Astrocyte (in vitro differentiated cells and primary cell): Measurements from ENCODE around the gene GALNT18. TPM values are rescaled to one million over a fixed set of nuclear protein-coding genes. Genes with fewer than 3 reads are reported as not detected.

ENCODE experiments used
- DNase-seq: peaks from one replicate; pipeline ENCODE4 v3.0.0-alpha.2; 2010; ENCODE audit warnings: low read depth
- FAIRE-seq: peaks from 2 replicates; lab custom pipeline; 2011; peaks lifted over from hg19 to GRCh38; lab: Jason Lieb, UNC
- H2AFZ ChIP-seq: 2 replicates; pipeline ENCODE4 v1.6.0; 2012; ENCODE audit warnings: low read depth, low read length, inconsistent platforms
- H3K27ac ChIP-seq: 2 replicates; pipeline ENCODE4 v1.5.1; 2011; ENCODE audit warnings: low read depth, low read length, inconsistent platforms
- H3K27me3 ChIP-seq: 2 replicates; pipeline ENCODE4 v1.6.0; 2011; ENCODE audit warnings: low read length, inconsistent platforms; ENCODE audit not compliant: insufficient read depth
- H3K36me3 ChIP-seq: 2 replicates; pipeline ENCODE4 v1.5.1; 2011; ENCODE audit warnings: low read length, inconsistent platforms; ENCODE audit not compliant: insufficient read depth
- H3K4me1 ChIP-seq: 2 replicates; pipeline ENCODE4 v1.5.1; 2011; ENCODE audit warnings: low read length, inconsistent platforms; ENCODE audit not compliant: insufficient read depth
- H3K4me2 ChIP-seq: 2 replicates; pipeline ENCODE4 v1.6.0; 2012; ENCODE audit warnings: low read length, inconsistent platforms
- H3K4me3 ChIP-seq: 2 replicates; pipeline ENCODE4 v1.5.1; 2011; ENCODE audit warnings: low read depth, mild to moderate bottlenecking, low read length, inconsistent platforms; ENCODE audit not compliant: insufficient read depth
- H3K79me2 ChIP-seq: 2 replicates; pipeline ENCODE4 v1.6.0; 2012; ENCODE audit warnings: mild to moderate bottlenecking, low read length, inconsistent platforms; ENCODE audit not compliant: insufficient read depth
- H3K9ac ChIP-seq: 2 replicates; pipeline ENCODE4 v1.6.0; 2012; ENCODE audit warnings: mild to moderate bottlenecking, low read length, inconsistent platforms
- H3K9me3 ChIP-seq: 2 replicates; pipeline ENCODE4 v1.5.1; 2012; ENCODE audit warnings: low read depth, mild to moderate bottlenecking, low read length, inconsistent platforms; ENCODE audit not compliant: insufficient read depth
- H4K20me1 ChIP-seq: 2 replicates; pipeline ENCODE4 v1.6.0; 2012; ENCODE audit warnings: low read length, inconsistent platforms; ENCODE audit not compliant: insufficient read depth
- H3K27ac Mint-ChIP-seq: one replicate; pipeline ENCODE4 v1.8.0; 2021; ENCODE audit warnings: mild to moderate bottlenecking, mixed read lengths; ENCODE audit not compliant: unreplicated experiment
- H3K27me3 Mint-ChIP-seq: one replicate; pipeline ENCODE4 v1.8.0; 2021; ENCODE audit warnings: low read depth, mixed read lengths; ENCODE audit not compliant: unreplicated experiment
- H3K36me3 Mint-ChIP-seq: one replicate; pipeline ENCODE4 v1.8.0; 2021; ENCODE audit warnings: low read depth, mixed read lengths; ENCODE audit not compliant: unreplicated experiment
- H3K4me1 Mint-ChIP-seq: one replicate; pipeline ENCODE4 v1.8.0; 2021; ENCODE audit warnings: low read depth, mixed read lengths; ENCODE audit not compliant: unreplicated experiment
- H3K4me3 Mint-ChIP-seq: one replicate; pipeline ENCODE4 v1.8.0; 2021; ENCODE audit warnings: mild to moderate bottlenecking, moderate library complexity, mixed read lengths; ENCODE audit not compliant: unreplicated experiment
- H3K9me3 Mint-ChIP-seq: one replicate; pipeline ENCODE4 v1.8.0; 2021; ENCODE audit warnings: mild to moderate bottlenecking, mixed read lengths; ENCODE audit not compliant: unreplicated experiment
- CTCF ChIP-seq: IDR thresholded peaks from 2 replicates; pipeline ENCODE4 v1.5.1; 2011; ENCODE audit warnings: low read depth, mild to moderate bottlenecking, inconsistent platforms, low read length, moderate library complexity; ENCODE audit not compliant: insufficient read depth
- EZH2 ChIP-seq: IDR thresholded peaks from 2 replicates; pipeline ENCODE4 v1.6.1; 2012; ENCODE audit warnings: mild to moderate bottlenecking, low read length, inconsistent platforms; ENCODE audit not compliant: insufficient read depth
- total RNA-seq: library from RNA; stranded (reverse); gene quantifications from 2 replicates; pipeline ENCODE4 v1.2.1, GENCODE V29; 2021

GALNT18 gene
- total RNA-seq, 1 donor from 2014 or later: 6.5 TPM

- FAIRE-seq (peak; percentile 45), DNase-seq (no peak)
- Histone ChIP-seq H4K20me1 (no peaks in the 10 kb centered on the region), H3K36me3 (no peaks in the 10 kb centered on the region), H2AFZ (no peak overlapping the region), H3K4me3 (no peak overlapping the region), H3K4me2 (no peak overlapping the region), H3K27ac (no peak overlapping the region), H3K9me3 (no peaks in the 10 kb centered on the region), H3K4me1 (no peaks in the 10 kb centered on the region), H3K79me2 (no peaks in the 10 kb centered on the region), H3K9ac (no peak overlapping the region), H3K27me3 (peaks cover 24% of the 10 kb centered on the region)
- Mint-ChIP-seq H3K36me3 (no peaks in the 10 kb centered on the region), H3K27me3 (peaks cover 49% of the 10 kb centered on the region), H3K9me3 (peaks cover 2% of the 10 kb centered on the region), H3K4me1 (peaks cover 8% of the 10 kb centered on the region), H3K27ac (no peak overlapping the region), H3K4me3 (no peak overlapping the region)
- no peak for TF ChIP-seq CTCF
- TF ChIP-seq EZH2: no peak
Observed at GRCh38 chr11:11667056-11667455, 45.3 kb upstream of the GALNT18 start.

- Mint-ChIP-seq H3K9me3 (peaks cover 3% of the 10 kb centered on the region), H3K36me3 (no peaks in the 10 kb centered on the region), H3K4me1 (peaks cover 8% of the 10 kb centered on the region), H3K27me3 (peaks cover 57% of the 10 kb centered on the region), H3K4me3 (no peak overlapping the region), H3K27ac (no peak overlapping the region)
- TF ChIP-seq EZH2 (no peak), CTCF (no peak)
- no peaks in the 10 kb centered on the region for H4K20me1 ChIP-seq
- H3K27ac ChIP-seq: no peak overlapping the region
- FAIRE-seq: no peak
- no peak overlapping the region for H3K9ac ChIP-seq
- H3K4me2 ChIP-seq: no peak overlapping the region
- H3K79me2 ChIP-seq: no peaks in the 10 kb centered on the region
- no peak overlapping the region for H2AFZ ChIP-seq
- DNase-seq: no peak
- no peak overlapping the region for H3K4me3 ChIP-seq
- H3K4me1 ChIP-seq: no peaks in the 10 kb centered on the region
- peaks cover 25% of the 10 kb centered on the region for H3K27me3 ChIP-seq
- H3K36me3 ChIP-seq: no peaks in the 10 kb centered on the region
- H3K9me3 ChIP-seq: no peaks in the 10 kb centered on the region
Observed at GRCh38 chr11:11665407-11665806, 43.6 kb upstream of the GALNT18 start.

GRCh38 chr11:11663907-11664306 is 42.1 kb upstream of the GALNT18 start:
- DNase-seq (no peak), FAIRE-seq (no peak)
- Mint-ChIP-seq H3K4me1 (peaks cover under 1% of the 10 kb centered on the region), H3K4me3 (no peak overlapping the region), H3K36me3 (no peaks in the 10 kb centered on the region), H3K9me3 (peaks cover 3% of the 10 kb centered on the region), H3K27ac (no peak overlapping the region), H3K27me3 (peaks cover 60% of the 10 kb centered on the region)
- Histone ChIP-seq H4K20me1 (no peaks in the 10 kb centered on the region), H2AFZ (no peak overlapping the region), H3K79me2 (no peaks in the 10 kb centered on the region), H3K4me1 (no peaks in the 10 kb centered on the region), H3K36me3 (no peaks in the 10 kb centered on the region), H3K27ac (no peak overlapping the region), H3K27me3 (peaks cover 22% of the 10 kb centered on the region), H3K9me3 (no peaks in the 10 kb centered on the region), H3K9ac (no peak overlapping the region), H3K4me3 (no peak overlapping the region), H3K4me2 (no peak overlapping the region)
- TF ChIP-seq CTCF (no peak), EZH2 (no peak)
